Activated CD4-positive, alpha-beta memory T cell treated with anti-CD3 and anti-CD28 coated beads, Interleukin-2, amount 10 ng/mL, durations not matched to agents 7 days and 5 days (primary cell): Measurements from ENCODE around the gene FADS3. TPM values are rescaled to one million over a fixed set of nuclear protein-coding genes. Genes with fewer than 3 reads are reported as not detected.

Source experiments
- CTCF ChIA-PET: fragments of 350-600 bp; sonication (Branson Sonifier 250); formaldehyde crosslinking; loops from one replicate; lab custom pipeline; 2021; ENCODE audit warnings: antibody characterized with exemption, inconsistent platforms; lab: Charles Lee
- POLR2A ChIA-PET: fragments of 350-600 bp; sonication (Branson Sonifier 250); formaldehyde crosslinking; loops from one replicate; lab custom pipeline; 2021; ENCODE audit warnings: antibody characterized with exemption; lab: Charles Lee
- DNase-seq: peaks from one replicate; pipeline ENCODE4 v3.0.0-alpha.2; 2020
- H3K27ac Mint-ChIP-seq: one replicate; pipeline ENCODE4 v1.8.0; 2021; ENCODE audit warnings: mild to moderate bottlenecking, mixed read lengths
- H3K27me3 Mint-ChIP-seq: one replicate; pipeline ENCODE4 v1.8.0; 2021; ENCODE audit warnings: mixed read lengths
- H3K36me3 Mint-ChIP-seq: one replicate; pipeline ENCODE4 v1.8.0; 2021; ENCODE audit warnings: low read depth, mixed read lengths
- H3K4me1 Mint-ChIP-seq: one replicate; pipeline ENCODE4 v1.8.0; 2021; ENCODE audit warnings: mixed read lengths
- H3K4me3 Mint-ChIP-seq: one replicate; pipeline ENCODE4 v1.8.0; 2021; ENCODE audit warnings: mild to moderate bottlenecking, mixed read lengths
- H3K9me3 Mint-ChIP-seq: one replicate; pipeline ENCODE4 v1.8.0; 2021; ENCODE audit warnings: mixed read lengths
- total RNA-seq, 2 experiments: library from RNA; stranded (reverse); gene quantifications; one replicate each; pipeline ENCODE4 v1.2.3, GENCODE V29; 2021

FADS3 gene
- total RNA-seq, 2 experiments from 2014 or later = 5.2 to 5.4 TPM

- DNase-seq = no peak
- ChIA-PET CTCF (no interaction called here), POLR2A (no interaction called here)
- no peak overlapping the region for H3K27ac Mint-ChIP-seq
- H3K9me3 Mint-ChIP-seq = no peaks in the 10 kb centered on the region
- H3K4me1 Mint-ChIP-seq = no peaks in the 10 kb centered on the region
- peaks cover 11% of the 10 kb centered on the region for H3K27me3 Mint-ChIP-seq
- no peaks in the 10 kb centered on the region for H3K36me3 Mint-ChIP-seq
- no peak overlapping the region for H3K4me3 Mint-ChIP-seq
Observed at GRCh38 chr11:61911128-61911700, 19.9 kb upstream of the FADS3 start.

GRCh38 chr11:61910187-61911127 lies 19.1 kb upstream of the FADS3 start:
- ChIA-PET POLR2A (no interaction called here), CTCF (interaction anchor here (0.7 to 2.2 kb wide), 3 partner anchors 172 to 198 kb away, joined by 3 to 6 read pairs (median 4); no protein-coding TSS in a partner anchor)
- Mint-ChIP-seq H3K36me3 (no peaks in the 10 kb centered on the region), H3K4me1 (no peaks in the 10 kb centered on the region), H3K27ac (no peak overlapping the region), H3K27me3 (peaks cover 10% of the 10 kb centered on the region), H3K9me3 (no peaks in the 10 kb centered on the region), H3K4me3 (no peak overlapping the region)
- DNase-seq = no peak

DNA sequence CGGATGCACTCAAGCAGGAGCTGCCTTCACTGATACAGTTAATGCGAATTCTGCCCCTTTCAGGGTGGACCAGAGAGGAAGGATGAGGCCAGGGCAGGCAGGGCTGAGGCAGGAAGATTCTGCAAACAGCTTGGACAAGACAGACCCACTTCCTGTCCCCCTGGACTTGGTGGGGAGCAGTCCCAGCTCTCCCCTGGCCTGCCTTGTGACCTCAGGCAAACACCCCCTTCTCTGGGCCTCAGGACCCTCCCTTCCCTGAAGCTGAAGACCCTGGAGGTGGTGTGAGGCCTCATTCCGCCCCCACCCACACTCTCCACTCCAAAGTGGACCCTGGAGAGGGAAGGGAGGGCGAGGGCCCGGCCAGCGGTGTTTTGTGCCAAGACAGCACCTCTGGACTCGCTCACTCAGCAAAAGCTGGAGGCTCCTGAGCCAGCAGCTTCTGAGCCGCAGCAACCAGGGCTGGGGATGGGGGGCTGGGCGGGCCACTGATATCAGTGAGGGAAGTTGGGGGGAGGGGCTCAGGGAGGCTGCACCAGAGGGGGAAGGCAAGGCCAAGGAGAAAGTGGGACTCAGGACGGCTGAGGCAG lies 17.5 kb upstream of the FADS3 start:
- Mint-ChIP-seq H3K4me3 (no peak overlapping the region), H3K9me3 (no peaks in the 10 kb centered on the region), H3K36me3 (no peaks in the 10 kb centered on the region), H3K27me3 (peaks cover 2% of the 10 kb centered on the region), H3K27ac (no peak overlapping the region), H3K4me1 (no peaks in the 10 kb centered on the region)
- ChIA-PET CTCF (interaction anchor here (2.2 to 2.7 kb wide), 2 partner anchors 10 to 199 kb away, joined by 6 to 18 read pairs; no protein-coding TSS in a partner anchor), POLR2A (no interaction called here)
- no peak for DNase-seq

GRCh38 chr11:61907871-61908729 lies 16.8 kb upstream of the FADS3 start:
- CTCF ChIA-PET = interaction anchor here (1.0 to 2.7 kb wide), 5 partner anchors 10 to 200 kb away, joined by 3 to 18 read pairs (median 4); no protein-coding TSS in a partner anchor

GRCh38 chr11:61907282-61907681 lies 15.9 kb upstream of the FADS3 start:
- no peak for DNase-seq
- Mint-ChIP-seq H3K27me3 (peaks cover 2% of the 10 kb centered on the region), H3K36me3 (no peaks in the 10 kb centered on the region), H3K4me1 (no peaks in the 10 kb centered on the region), H3K27ac (no peak overlapping the region), H3K9me3 (no peaks in the 10 kb centered on the region), H3K4me3 (no peak overlapping the region)
- CTCF ChIA-PET = interaction anchor here (1.0 to 2.7 kb wide), 4 partner anchors 9 to 199 kb away, joined by 3 to 18 read pairs (median 4); no protein-coding TSS in a partner anchor
- POLR2A ChIA-PET = no interaction called here

More at GRCh38 chr11:61907871-61908729, 16.8 kb upstream of the FADS3 start:
- Mint-ChIP-seq H3K36me3 (no peaks in the 10 kb centered on the region), H3K27me3 (peaks cover 2% of the 10 kb centered on the region), H3K4me1 (no peaks in the 10 kb centered on the region), H3K9me3 (no peaks in the 10 kb centered on the region), H3K4me3 (no peak overlapping the region), H3K27ac (no peak overlapping the region)
- DNase-seq = no peak
- POLR2A ChIA-PET = no interaction called here

DNA sequence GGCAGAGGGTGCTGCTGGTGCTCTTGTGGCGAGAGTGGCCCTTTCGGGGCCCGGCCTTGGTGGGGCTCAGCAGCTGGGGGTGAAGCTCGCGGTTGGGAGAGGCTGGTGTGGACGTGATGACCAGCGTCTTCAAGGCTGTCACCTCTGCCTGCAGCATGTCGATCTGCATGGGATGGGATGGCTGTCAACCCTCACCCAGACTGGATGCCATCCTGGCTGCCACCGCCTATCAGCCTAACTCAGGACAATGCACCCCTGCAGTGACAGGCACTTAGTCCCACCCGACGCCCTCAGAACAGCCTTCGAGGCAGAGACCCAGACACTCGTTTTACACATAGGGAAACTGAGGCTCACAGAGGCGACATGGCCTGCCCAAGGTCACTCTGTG lies 15.2 kb upstream of the FADS3 start:
- CTCF ChIA-PET = interaction anchor here (1.7 kb wide), 1 partner anchor 175 kb away, joined by 4 read pairs; no protein-coding TSS in a partner anchor
- H3K9me3 Mint-ChIP-seq = no peaks in the 10 kb centered on the region

GRCh38 chr11:61905801-61906521 lies 14.6 kb upstream of the FADS3 start:
- ChIA-PET POLR2A (no interaction called here), CTCF (interaction anchor here (1.7 to 11.4 kb wide), 2 partner anchors 176 to 180 kb away, joined by 4 to 295 read pairs; no protein-coding TSS in a partner anchor)
- Mint-ChIP-seq H3K4me1 (no peaks in the 10 kb centered on the region), H3K36me3 (no peaks in the 10 kb centered on the region), H3K27ac (no peak overlapping the region), H3K9me3 (no peaks in the 10 kb centered on the region), H3K27me3 (peaks cover 2% of the 10 kb centered on the region), H3K4me3 (no peak overlapping the region)
- DNase-seq = no peak

More for the DNA sequence above, 15.2 kb upstream of the FADS3 start:
- POLR2A ChIA-PET = no interaction called here
- DNase-seq = no peak
- peaks cover 2% of the 10 kb centered on the region for H3K27me3 Mint-ChIP-seq
- no peaks in the 10 kb centered on the region for H3K36me3 Mint-ChIP-seq
- no peak overlapping the region for H3K4me3 Mint-ChIP-seq
- H3K27ac Mint-ChIP-seq = no peak overlapping the region
- no peaks in the 10 kb centered on the region for H3K4me1 Mint-ChIP-seq

- no peak for DNase-seq
- H3K4me1 Mint-ChIP-seq = no peaks in the 10 kb centered on the region
Observed at GRCh38 chr11:61905067-61905696, 13.8 kb upstream of the FADS3 start.

DNA sequence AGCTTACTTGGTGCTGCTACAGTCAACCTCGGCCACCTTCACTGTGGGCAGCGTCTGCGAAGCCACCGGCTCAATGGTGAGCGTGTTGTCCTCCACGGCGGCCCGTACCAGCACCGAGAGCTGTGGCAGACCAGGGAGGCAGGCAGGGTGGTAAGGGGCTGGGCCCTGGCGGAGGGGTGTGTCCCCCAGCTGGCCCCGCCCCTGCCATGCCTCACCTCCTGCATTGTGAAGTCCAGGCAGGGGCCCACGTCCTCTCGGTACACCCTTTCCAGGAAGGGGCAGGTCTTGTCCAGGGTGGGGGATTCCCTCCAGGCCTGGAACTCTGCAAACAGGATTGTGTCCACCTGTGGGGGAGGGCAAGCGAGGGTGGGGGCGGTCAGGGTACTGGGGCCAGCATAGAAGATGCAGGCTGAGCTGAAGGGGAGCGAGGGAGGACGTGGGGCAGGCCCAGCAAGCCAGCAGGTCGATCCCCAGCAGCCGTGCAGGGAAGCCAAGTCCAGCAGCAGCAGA lies 13.2 kb upstream of the FADS3 start:
- H3K27ac Mint-ChIP-seq = no peak overlapping the region
- H3K4me1 Mint-ChIP-seq = no peaks in the 10 kb centered on the region
- ChIA-PET POLR2A (no interaction called here), CTCF (interaction anchor here (0.6 to 11.4 kb wide), 2 partner anchors 9 to 181 kb away, joined by 4 to 295 read pairs; no protein-coding TSS in a partner anchor)
- no peaks in the 10 kb centered on the region for H3K36me3 Mint-ChIP-seq
- H3K4me3 Mint-ChIP-seq = no peak overlapping the region
- H3K9me3 Mint-ChIP-seq = no peaks in the 10 kb centered on the region
- H3K27me3 Mint-ChIP-seq = peaks cover 2% of the 10 kb centered on the region
- DNase-seq = no peak

More at GRCh38 chr11:61905067-61905696, 13.8 kb upstream of the FADS3 start:
- POLR2A ChIA-PET = no interaction called here
- no peaks in the 10 kb centered on the region for H3K9me3 Mint-ChIP-seq
- no peak overlapping the region for H3K27ac Mint-ChIP-seq
- H3K27me3 Mint-ChIP-seq = peaks cover 2% of the 10 kb centered on the region
- H3K4me3 Mint-ChIP-seq = no peak overlapping the region
- CTCF ChIA-PET = interaction anchor here (0.6 to 11.4 kb wide), 2 partner anchors 10 to 180 kb away, joined by 4 to 295 read pairs; no protein-coding TSS in a partner anchor
- no peaks in the 10 kb centered on the region for H3K36me3 Mint-ChIP-seq

DNA sequence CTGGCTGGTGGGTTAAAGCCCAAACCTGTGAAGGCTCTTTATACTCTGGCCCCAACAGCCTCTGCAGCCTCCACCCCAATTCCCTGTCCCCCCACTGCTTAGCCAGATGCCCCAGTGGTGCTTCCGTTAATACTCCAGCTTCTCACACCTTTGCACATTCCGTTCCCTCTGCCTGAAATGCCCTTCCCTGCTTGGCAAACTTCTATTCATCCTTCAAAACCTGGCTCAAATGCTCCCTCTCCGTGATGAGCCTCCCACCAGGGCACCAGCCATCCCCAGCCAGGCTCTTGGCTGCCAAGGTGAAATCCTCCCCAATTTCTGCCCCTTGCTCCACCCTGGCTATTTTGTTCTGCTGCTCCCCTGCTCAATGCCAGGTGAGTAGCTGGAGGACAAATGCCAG lies 12.5 kb upstream of the FADS3 start:
- Mint-ChIP-seq H3K4me3 (no peak overlapping the region), H3K27me3 (peaks cover 2% of the 10 kb centered on the region), H3K36me3 (no peaks in the 10 kb centered on the region), H3K4me1 (peaks cover 4% of the 10 kb centered on the region), H3K27ac (no peak overlapping the region), H3K9me3 (no peaks in the 10 kb centered on the region)
- ChIA-PET POLR2A (no interaction called here), CTCF (interaction anchor here (8.4 to 11.4 kb wide), 2 partner anchors 182 to 203 kb away, joined by 144 to 295 read pairs; no protein-coding TSS in a partner anchor)
- DNase-seq = no peak

DNA sequence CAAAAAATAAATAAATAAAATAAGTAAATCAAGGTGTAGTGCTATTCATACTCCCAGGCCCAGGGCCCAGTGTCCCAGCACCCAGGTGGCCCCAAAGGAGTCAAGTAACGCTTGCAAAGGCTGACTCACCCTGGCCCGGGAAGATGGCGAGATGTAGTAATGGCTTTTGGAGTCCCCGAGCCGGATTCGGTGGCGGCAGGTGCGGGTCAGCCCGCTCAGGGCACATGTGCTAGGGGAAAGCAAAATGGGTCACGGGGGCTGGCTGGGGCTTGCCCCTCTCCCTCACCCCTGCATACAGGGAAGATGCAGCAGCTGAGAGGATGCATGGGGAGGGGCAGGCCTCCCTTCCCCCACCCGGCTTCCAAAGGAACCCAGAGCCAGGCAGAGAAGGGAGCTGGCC lies 11.0 kb upstream of the FADS3 start:
- H3K27ac Mint-ChIP-seq = no peak overlapping the region
- peaks cover 4% of the 10 kb centered on the region for H3K4me1 Mint-ChIP-seq
- no peaks in the 10 kb centered on the region for H3K36me3 Mint-ChIP-seq
- no peaks in the 10 kb centered on the region for H3K9me3 Mint-ChIP-seq
- DNase-seq = no peak
- ChIA-PET POLR2A (no interaction called here), CTCF (interaction anchor here (2.1 to 11.4 kb wide), 3 partner anchors 183 to 210 kb away, joined by 6 to 295 read pairs (median 144); no protein-coding TSS in a partner anchor)
- H3K4me3 Mint-ChIP-seq = no peak overlapping the region
- peaks cover 2% of the 10 kb centered on the region for H3K27me3 Mint-ChIP-seq
